Measurements from ENCODE around the gene ARFGAP3. TPM values are rescaled to one million over a fixed set of nuclear protein-coding genes. Genes with fewer than 3 reads are reported as not detected.

ARFGAP3 gene
- total and polyA plus RNA-seq, 2 donors = 33.1 to 59.6 TPM

- DNase-seq (ENCODE audit: extremely low spot score) = no peak
- Histone ChIP-seq H3K36me3 (ENCODE audit: insufficient read depth) (peaks cover 2% of the 10 kb centered on the region), H3K4me3 (ENCODE audit: low read depth, low read length) (no peak overlapping the region), H3K27ac (ENCODE audit: low read depth) (no peak overlapping the region), H3K4me1 (ENCODE audit: insufficient read depth) (no peaks in the 10 kb centered on the region)
- 94% methylated on average over 3 of the region's 3 CpGs for WGBS
These were observed 34.6 kb upstream of the ARFGAP3 start for GRCh38 chr22:42891696-42892095.

- Histone ChIP-seq H3K27ac (ENCODE audit: low read depth) (no peak overlapping the region), H3K36me3 (ENCODE audit: insufficient read depth) (peaks cover 2% of the 10 kb centered on the region), H3K4me3 (ENCODE audit: low read depth, low read length) (no peak overlapping the region), H3K4me1 (ENCODE audit: insufficient read depth) (no peaks in the 10 kb centered on the region)
- 94% methylated on average over 13 of the region's 13 CpGs for WGBS
- DNase-seq (ENCODE audit: extremely low spot score) = no peak
These were observed 33.9 kb upstream of the ARFGAP3 start for GRCh38 chr22:42891008-42891407.

GRCh38 chr22:42889304-42889703 is 32.2 kb upstream of the ARFGAP3 start:
- Histone ChIP-seq H3K27ac (ENCODE audit: low read depth) (no peak overlapping the region), H3K4me1 (ENCODE audit: insufficient read depth) (no peaks in the 10 kb centered on the region), H3K4me3 (ENCODE audit: low read depth, low read length) (no peak overlapping the region), H3K36me3 (ENCODE audit: insufficient read depth) (peaks cover 2% of the 10 kb centered on the region)
- 84% methylated on average over 4 of the region's 4 CpGs for WGBS
- no peak for DNase-seq (ENCODE audit: extremely low spot score)

GRCh38 chr22:42887523-42888507 is 30.7 kb upstream of the ARFGAP3 start:
- Histone ChIP-seq H3K36me3 (ENCODE audit: insufficient read depth) (peaks cover 2% of the 10 kb centered on the region), H3K4me3 (ENCODE audit: low read depth, low read length) (no peak overlapping the region), H3K4me1 (ENCODE audit: insufficient read depth) (no peaks in the 10 kb centered on the region), H3K27ac (ENCODE audit: low read depth) (no peak overlapping the region)
- WGBS = 79% methylated on average over 14 of the region's 14 CpGs
- DNase-seq (ENCODE audit: extremely low spot score) = no peak

GRCh38 chr22:42887120-42887519 is 30.0 kb upstream of the ARFGAP3 start:
- H3K27ac ChIP-seq (ENCODE audit: low read depth) = no peak overlapping the region
- no peak for DNase-seq (ENCODE audit: extremely low spot score)
- WGBS = 87% methylated on average over 7 of the region's 7 CpGs
- H3K4me3 ChIP-seq (ENCODE audit: low read depth, low read length) = no peak overlapping the region
- no peaks in the 10 kb centered on the region for H3K4me1 ChIP-seq (ENCODE audit: insufficient read depth)
- H3K36me3 ChIP-seq (ENCODE audit: insufficient read depth) = peaks cover 2% of the 10 kb centered on the region

- Histone ChIP-seq H3K4me1 (ENCODE audit: insufficient read depth) (no peaks in the 10 kb centered on the region), H3K27ac (ENCODE audit: low read depth) (no peak overlapping the region), H3K36me3 (ENCODE audit: insufficient read depth) (peaks cover 2% of the 10 kb centered on the region), H3K4me3 (ENCODE audit: low read depth, low read length) (no peak overlapping the region)
- 77% methylated on average over 9 of the region's 9 CpGs for WGBS
- no peak for DNase-seq (ENCODE audit: extremely low spot score)
These were observed 28.4 kb upstream of the ARFGAP3 start for GRCh38 chr22:42885446-42885845.

- H3K4me1 ChIP-seq (ENCODE audit: insufficient read depth) = no peaks in the 10 kb centered on the region
- no peak overlapping the region for H3K4me3 ChIP-seq (ENCODE audit: low read depth, low read length)
- H3K36me3 ChIP-seq (ENCODE audit: insufficient read depth) = no peaks in the 10 kb centered on the region
- DNase-seq (ENCODE audit: extremely low spot score) = no peak
- 75% methylated on average over 7 of the region's 7 CpGs for WGBS
- H3K27ac ChIP-seq (ENCODE audit: low read depth) = no peak overlapping the region
These were observed 27.7 kb upstream of the ARFGAP3 start for GRCh38 chr22:42884616-42885375.

- no peaks in the 10 kb centered on the region for H3K4me1 ChIP-seq (ENCODE audit: insufficient read depth)
- no peaks in the 10 kb centered on the region for H3K36me3 ChIP-seq (ENCODE audit: insufficient read depth)
- no peak for DNase-seq (ENCODE audit: extremely low spot score)
- H3K4me3 ChIP-seq (ENCODE audit: low read depth, low read length) = no peak overlapping the region
- WGBS = 94% methylated on average over 9 of the region's 9 CpGs
- H3K27ac ChIP-seq (ENCODE audit: low read depth) = no peak overlapping the region
These were observed 26.9 kb upstream of the ARFGAP3 start for GRCh38 chr22:42883970-42884369.

GRCh38 chr22:42883121-42883520 is 26.0 kb upstream of the ARFGAP3 start:
- Histone ChIP-seq H3K27ac (ENCODE audit: low read depth) (no peak overlapping the region), H3K4me1 (ENCODE audit: insufficient read depth) (no peaks in the 10 kb centered on the region), H3K36me3 (ENCODE audit: insufficient read depth) (no peaks in the 10 kb centered on the region), H3K4me3 (ENCODE audit: low read depth, low read length) (no peak overlapping the region)
- 81% methylated on average over 8 of the region's 8 CpGs for WGBS
- DNase-seq (ENCODE audit: extremely low spot score) = no peak

- WGBS = 77% methylated on average over 10 of the region's 10 CpGs
- H3K36me3 ChIP-seq (ENCODE audit: insufficient read depth) = no peaks in the 10 kb centered on the region
- H3K4me1 ChIP-seq (ENCODE audit: insufficient read depth) = no peaks in the 10 kb centered on the region
- no peak overlapping the region for H3K4me3 ChIP-seq (ENCODE audit: low read depth, low read length)
- DNase-seq (ENCODE audit: extremely low spot score) = no peak
- no peak overlapping the region for H3K27ac ChIP-seq (ENCODE audit: low read depth)
These were observed 25.0 kb upstream of the ARFGAP3 start for GRCh38 chr22:42881982-42882656.

GRCh38 chr22:42881298-42881697 is 24.2 kb upstream of the ARFGAP3 start:
- DNase-seq (ENCODE audit: extremely low spot score) = no peak
- H3K36me3 ChIP-seq (ENCODE audit: insufficient read depth) = no peaks in the 10 kb centered on the region
- H3K4me3 ChIP-seq (ENCODE audit: low read depth, low read length) = no peak overlapping the region
- H3K4me1 ChIP-seq (ENCODE audit: insufficient read depth) = no peaks in the 10 kb centered on the region
- no peak overlapping the region for H3K27ac ChIP-seq (ENCODE audit: low read depth)
- 95% methylated on average over 12 of the region's 12 CpGs for WGBS

- H3K36me3 ChIP-seq (ENCODE audit: insufficient read depth) = no peaks in the 10 kb centered on the region
- H3K27ac ChIP-seq (ENCODE audit: low read depth) = no peak overlapping the region
- no peaks in the 10 kb centered on the region for H3K4me1 ChIP-seq (ENCODE audit: insufficient read depth)
These were observed 23.7 kb upstream of the ARFGAP3 start for GRCh38 chr22:42880815-42881214.

GRCh38 chr22:42879371-42880021 is 22.4 kb upstream of the ARFGAP3 start:
- no peaks in the 10 kb centered on the region for H3K36me3 ChIP-seq (ENCODE audit: insufficient read depth)
- 94% methylated on average over 14 of the region's 14 CpGs for WGBS
- H3K27ac ChIP-seq (ENCODE audit: low read depth) = no peak overlapping the region
- H3K4me3 ChIP-seq (ENCODE audit: low read depth, low read length) = no peak overlapping the region
- DNase-seq (ENCODE audit: extremely low spot score) = no peak
- H3K4me1 ChIP-seq (ENCODE audit: insufficient read depth) = no peaks in the 10 kb centered on the region

More at GRCh38 chr22:42880815-42881214, 23.7 kb upstream of the ARFGAP3 start:
- DNase-seq (ENCODE audit: extremely low spot score) = no peak
- no peak overlapping the region for H3K4me3 ChIP-seq (ENCODE audit: low read depth, low read length)
- WGBS = 88% methylated on average over 8 of the region's 8 CpGs
